ENCODE results near the gene SCMH1.
A peak's percentile ranks its signal among the peaks of the same experiment; 100 is the strongest.

Gene SCMH1

GRCh38 chr1:41078193-41078592 lies 163.9 kb downstream of the SCMH1 start:
- no peak for DNase-seq

- no peak for DNase-seq
Measured at GRCh38 chr1:41073971-41074370, 168.1 kb downstream of the SCMH1 start.

GRCh38 chr1:41072051-41072450 lies 170.1 kb downstream of the SCMH1 start:
- peak; percentile 30 for DNase-seq

GRCh38 chr1:41056907-41057306 lies 185.2 kb downstream of the SCMH1 start:
- DNase-seq = no peak

- DNase-seq = no peak
Measured at GRCh38 chr1:41053316-41053715, 188.8 kb downstream of the SCMH1 start.

GRCh38 chr1:41051022-41051421 lies 191.1 kb downstream of the SCMH1 start:
- DNase-seq = no peak

GRCh38 chr1:41048540-41048939 lies 193.6 kb downstream of the SCMH1 start:
- no peak for DNase-seq

- no peak for DNase-seq
Measured at GRCh38 chr1:41046347-41046775, 195.7 kb downstream of the SCMH1 start.

GRCh38 chr1:41045740-41046139 lies 196.4 kb downstream of the SCMH1 start:
- no peak for DNase-seq

GRCh38 chr1:41044187-41044586 lies 197.9 kb downstream of the SCMH1 start:
- no peak for DNase-seq

GRCh38 chr1:41041614-41042270 lies 200.4 kb downstream of the SCMH1 start:
- DNase-seq = no peak

- DNase-seq = no peak
Measured at GRCh38 chr1:41038110-41038509, 204.0 kb downstream of the SCMH1 start.

GRCh38 chr1:41037116-41037903 lies 204.8 kb downstream of the SCMH1 start:
- no peak for DNase-seq

- DNase-seq = no peak
Measured at GRCh38 chr1:41033272-41033671, 208.8 kb downstream of the SCMH1 start.

GRCh38 chr1:41032147-41032546 lies 210.0 kb downstream of the SCMH1 start:
- DNase-seq = no peak

GRCh38 chr1:41030872-41031616 lies 211.1 kb downstream of the SCMH1 start:
- DNase-seq = no peak

GRCh38 chr1:41028034-41028642 lies 214.0 kb downstream of the SCMH1 start:
- no peak for DNase-seq

GRCh38 chr1:41025979-41026819 lies 215.9 kb downstream of the SCMH1 start:
- no peak for DNase-seq

GRCh38 chr1:41024953-41025352 lies 217.2 kb downstream of the SCMH1 start:
- DNase-seq = no peak

GRCh38 chr1:41023279-41023990 lies 218.7 kb downstream of the SCMH1 start:
- DNase-seq = no peak

GRCh38 chr1:41022424-41022823 lies 219.7 kb downstream of the SCMH1 start:
- no peak for DNase-seq

Data from NCI-H1694 treated with DMSO at 0.1 percent for 48 hours (cell line).